B cell (primary cell): ENCODE results near the gene MORN1. TPM values are rescaled to one million over a fixed set of nuclear protein-coding genes. Genes with fewer than 3 reads are reported as not detected.
A peak's percentile ranks its signal among the peaks of the same experiment; 100 is the strongest.

Source experiments
- ATAC-seq: fragments of 200-7000 bp; cut with Tn5 transposase; one replicate; pipeline ENCODE4 v1.10.0; 2021; ENCODE audit warnings: low read depth, mild to moderate bottlenecking, moderate number of reproducible peaks, moderate library complexity
- CTCF ChIA-PET: fragments of 350-600 bp; sonication (Branson Sonifier 250); formaldehyde crosslinking; loops from one replicate; lab custom pipeline; 2021; ENCODE audit warnings: antibody characterized with exemption, inconsistent platforms; lab: Charles Lee
- POLR2A ChIA-PET: fragments of 350-600 bp; sonication (Branson Sonifier 250); formaldehyde crosslinking; loops from one replicate; lab custom pipeline; 2021; ENCODE audit warnings: antibody characterized with exemption; lab: Charles Lee
- DNase-seq: peaks from one replicate; pipeline ENCODE4 v3.0.0; 2013
- H2AFZ ChIP-seq: 2 replicates; pipeline ENCODE4 v1.6.1; 2012; ENCODE audit warnings: mild to moderate bottlenecking, low read depth, low read length; ENCODE audit not compliant: insufficient read depth, poor library complexity, severe bottlenecking
- H3K27ac ChIP-seq, 2 donors: 1 replicate in 1 of 2; 2 replicates in 1 of 2; pipeline ENCODE4 v1.5.1; 2012 to 2013; ENCODE audit warnings: low read length in 2 of 2, mild to moderate bottlenecking in 2 of 2, moderate library complexity in 1 of 2
- H3K27me3 ChIP-seq, 4 experiments: fragments of 200-600 bp in 1 of 4; sonication (generic) in 1 of 4; replicated peaks in 1 of 4; 1 replicate in 2 of 4; 2 replicates in 2 of 4; pipeline versions ENCODE4 v1.6.1 to v1.7.0; 2013 to 2016; ENCODE audit warnings: low read length in 3 of 4, mild to moderate bottlenecking in 2 of 4, mixed read lengths in 1 of 4, moderate library complexity in 1 of 4; ENCODE audit not compliant: insufficient read depth in 4 of 4, control insufficient read depth in 3 of 4; ENCODE audit errors: control extremely low read depth in 1 of 4
- H3K36me3 ChIP-seq, 2 experiments: replicated peaks in 1 of 2; 1 replicate in 1 of 2; 2 replicates in 1 of 2; pipeline versions ENCODE4 v1.6.1 to v1.7.1; 2013; ENCODE audit warnings: low read length in 1 of 2; ENCODE audit not compliant: insufficient read depth in 2 of 2, control insufficient read depth in 1 of 2; ENCODE audit errors: control extremely low read depth in 1 of 2, extremely low read depth in 1 of 2
- H3K4me1 ChIP-seq, 2 donors: fragments of 200-600 bp in 1 of 2; sonication (generic) in 1 of 2; 1 replicate in 1 of 2; 2 replicates in 1 of 2; pipeline versions ENCODE4 v1.5.1 to v1.6.1; 2013 to 2017; ENCODE audit warnings: low read length in 2 of 2; ENCODE audit not compliant: control insufficient read depth in 2 of 2, insufficient read depth in 2 of 2
- H3K4me2 ChIP-seq: replicated peaks from 2 replicates; pipeline ENCODE3; 2012; ENCODE audit warnings: mild to moderate bottlenecking, low read depth, low read length; ENCODE audit not compliant: poor library complexity, severe bottlenecking
- H3K4me3 ChIP-seq, 5 experiments: fragments of 200-600 bp in 1 of 5; sonication (generic) in 1 of 5; 1 replicate in 3 of 5; 2 replicates in 2 of 5; pipeline versions ENCODE4 v1.5.1 to v1.7.0; 2011 to 2016; ENCODE audit warnings: low read length in 4 of 5, mild to moderate bottlenecking in 4 of 5, low read depth in 2 of 5, control low read depth in 1 of 5, moderate library complexity in 1 of 5; ENCODE audit not compliant: insufficient read depth in 1 of 5; ENCODE audit errors: control extremely low read depth in 1 of 5, extremely low read depth in 1 of 5
- H3K79me2 ChIP-seq: fragments of 200-600 bp; sonication (generic); one replicate; pipeline ENCODE4 v1.6.0; 2016; ENCODE audit warnings: low read length; ENCODE audit not compliant: control insufficient read depth, insufficient read depth
- H3K9ac ChIP-seq: fragments of 200-600 bp; sonication (generic); 2 replicates; pipeline ENCODE4 v1.6.1; 2017; ENCODE audit warnings: mild to moderate bottlenecking, low read length, moderate library complexity
- H3K9me3 ChIP-seq, 3 donors: one replicate each; pipeline versions ENCODE4 v1.6.1 to v1.7.1; 2013; ENCODE audit warnings: low read length in 2 of 3; ENCODE audit not compliant: control insufficient read depth in 2 of 3, insufficient read depth in 1 of 3; ENCODE audit errors: control extremely low read depth in 1 of 3
- H4K20me1 ChIP-seq: 2 replicates; pipeline ENCODE4 v1.6.0; 2012; ENCODE audit warnings: mild to moderate bottlenecking, low read length; ENCODE audit not compliant: insufficient read depth, control insufficient read depth, poor library complexity, severe bottlenecking
- H3K27ac Mint-ChIP-seq: one replicate; pipeline ENCODE4 v1.8.0; 2021; ENCODE audit warnings: mixed read lengths
- H3K27me3 Mint-ChIP-seq: one replicate; pipeline ENCODE4 v1.8.0; 2021; ENCODE audit warnings: mixed read lengths
- H3K4me1 Mint-ChIP-seq: one replicate; pipeline ENCODE4 v1.8.0; 2021; ENCODE audit warnings: mixed read lengths
- H3K4me3 Mint-ChIP-seq: one replicate; pipeline ENCODE4 v1.8.0; 2021; ENCODE audit warnings: mixed read lengths
- H3K9me3 Mint-ChIP-seq: one replicate; pipeline ENCODE4 v1.8.0; 2022; ENCODE audit warnings: mixed read lengths; ENCODE audit not compliant: insufficient read depth
- CTCF ChIP-seq: fragments of 200-600 bp; IDR thresholded peaks from one replicate; pipeline ENCODE4 v1.8.0; 2022; ENCODE audit warnings: antibody characterized with exemption, mild to moderate bottlenecking
- EZH2 ChIP-seq: IDR thresholded peaks from 2 replicates; pipeline ENCODE4 v1.6.1; 2012; ENCODE audit warnings: borderline replicate concordance, low read depth, mild to moderate bottlenecking, moderate library complexity, low read length; ENCODE audit not compliant: insufficient read depth, poor library complexity, severe bottlenecking
- WGBS: methylation state at CpG from one replicate; pipeline ENCODE4 v1.1.5; 2013; ENCODE audit warnings: missing lambda C conversion rate; ENCODE audit not compliant: insufficient coverage; 5-methylcytosine and 5-hydroxymethylcytosine counted together
- intact Hi-C: fragments of 100-400 bp; cut with micrococcal nuclease; formaldehyde crosslinking; loops from one replicate; pipeline ENCODE4 v1.10.0; 2022
- polyA plus RNA-seq: library from polyadenylated mRNA; depleted of rRNA; stranded (reverse); fragments of >200 nt; gene quantifications from 2 replicates; pipeline ENCODE4 v1.2.3, GENCODE V29; 2012
- total RNA-seq, 2 donors: library from RNA; stranded (reverse); fragments of 120-200 nt in 1 of 2; gene quantifications; 1 replicate in 1 of 2; 2 replicates in 1 of 2; pipeline versions ENCODE4 v1.2.3 to v1.2.4, GENCODE V29; 2013 to 2022

MORN1 gene
- total and polyA plus RNA-seq, 2 donors (not counting 1 experiment from before 2014, with no cell fraction given): 10.2 to 32.6 TPM

GRCh38 chr1:2295526-2295925 lies 95.8 kb downstream of the MORN1 start:
- no peak overlapping the region for H3K4me3 ChIP-seq
- ATAC-seq (no peak), DNase-seq (no peak)
- Mint-ChIP-seq H3K9me3 (no peaks in the 10 kb centered on the region), H3K27ac (no peak overlapping the region), H3K4me3 (no peak overlapping the region), H3K4me1 (peaks cover 81% of the 10 kb centered on the region), H3K27me3 (no peaks in the 10 kb centered on the region)
- H3K9me3 ChIP-seq: no peaks in the 10 kb centered on the region
- no peak overlapping the region for H3K27ac ChIP-seq
- intact Hi-C loops: no loop called here
- H3K9ac ChIP-seq: no peak overlapping the region
- no peak overlapping the region for H3K4me2 ChIP-seq
- ChIA-PET POLR2A (interaction anchor here (1.1 kb wide), 1 partner anchor 35 kb away, joined by 4 read pairs; no protein-coding TSS in a partner anchor), CTCF (interaction anchor here (1.0 to 1.1 kb wide), 2 partner anchors 11 to 20 kb away, joined by 3 to 4 read pairs; no protein-coding TSS in a partner anchor)
- H3K4me1 ChIP-seq: peaks cover 57 to 78% of the 10 kb centered on the region in 2 donors
- TF ChIP-seq CTCF (no peak), EZH2 (no peak)
- H4K20me1 ChIP-seq: peaks cover 59% of the 10 kb centered on the region
- WGBS: 95% methylated on average over 10 of the region's 13 CpGs
- peaks cover 97% of the 10 kb centered on the region for H3K79me2 ChIP-seq
- H3K27me3 ChIP-seq: no peaks in the 10 kb centered on the region
- H3K36me3 ChIP-seq: peaks cover 0 to 7% of the 10 kb centered on the region in 2 experiments
- H2AFZ ChIP-seq: no peak overlapping the region

GRCh38 chr1:2294725-2295078 lies 96.7 kb downstream of the MORN1 start:
- ChIA-PET CTCF (interaction anchor here (1.1 kb wide), 1 partner anchor 60 kb away, joined by 3 read pairs; no protein-coding TSS in a partner anchor), POLR2A (interaction anchor here (0.6 kb wide), 1 partner anchor 254 kb away, joined by 3 read pairs; no protein-coding TSS in a partner anchor)
- Mint-ChIP-seq H3K27ac (peak overlapping the region; percentile 32), H3K27me3 (no peaks in the 10 kb centered on the region), H3K4me3 (no peak overlapping the region), H3K4me1 (peaks cover 81% of the 10 kb centered on the region), H3K9me3 (no peaks in the 10 kb centered on the region)
- DNase-seq: no peak
- ATAC-seq: no peak
- Histone ChIP-seq H3K4me2 (peak overlapping the region; percentile 32), H3K4me1 (peaks cover 59 to 78% of the 10 kb centered on the region in 2 donors), H3K36me3 (peaks cover 0 to 7% of the 10 kb centered on the region in 2 experiments), H4K20me1 (peaks cover 66% of the 10 kb centered on the region), H3K4me3 (no peak overlapping the region), H2AFZ (no peak overlapping the region), H3K9ac (no peak overlapping the region), H3K27me3 (no peaks in the 10 kb centered on the region), H3K27ac (peak overlapping the region in 1 of 2 donors; percentile 29), H3K9me3 (no peaks in the 10 kb centered on the region), H3K79me2 (peaks cover 100% of the 10 kb centered on the region)
- TF ChIP-seq EZH2 (no peak), CTCF (no peak)
- intact Hi-C loops: no loop called here
- 44% methylated on average over 5 of the region's 5 CpGs for WGBS
